ENCODE data around the gene ANXA4.
A peak's percentile ranks its signal among the peaks of the same experiment; 100 is the strongest.

The ANXA4 gene

DNA sequence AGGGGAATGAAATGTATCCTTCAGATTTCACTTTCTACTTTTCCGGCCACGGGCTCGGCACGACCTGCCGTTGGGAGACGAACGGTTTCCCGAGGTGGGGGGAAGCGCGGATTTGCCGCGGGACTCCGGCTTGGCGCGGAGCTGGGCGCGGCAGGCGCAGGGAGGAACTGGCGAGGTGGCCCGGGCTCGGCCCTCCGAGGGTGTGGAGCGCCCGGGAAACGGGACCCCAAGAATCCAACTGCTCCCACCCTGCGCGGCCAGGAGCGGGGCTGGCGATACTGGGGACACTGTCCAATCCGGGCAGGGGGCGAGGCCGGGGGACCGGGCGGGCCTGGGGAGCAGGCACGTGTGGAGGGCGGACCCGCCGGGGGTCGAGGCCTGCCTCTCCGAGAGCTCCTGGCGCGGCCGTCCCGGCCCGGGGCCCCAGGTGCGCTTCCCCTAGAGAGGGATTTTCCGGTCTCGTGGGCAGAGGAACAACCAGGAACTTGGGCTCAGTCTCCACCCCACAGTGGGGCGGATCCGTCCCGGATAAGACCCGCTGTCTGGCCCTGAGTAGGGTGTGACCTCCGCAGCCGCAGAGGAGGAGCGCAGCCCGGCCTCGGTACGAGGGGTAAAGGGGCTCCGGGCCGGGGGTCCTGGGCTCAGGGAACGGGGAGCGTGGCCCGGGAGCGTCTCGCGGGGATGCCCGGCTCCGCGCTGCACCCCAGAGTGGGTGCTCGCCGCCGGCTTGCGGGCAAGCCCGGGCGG, at the start of gene ANXA4:
TSS of gene ANXA4 (plus strand) at position 560 of the 747 bp plus-strand sequence. CDS start 39,432 bp downstream, outside the sequence.
- DNase-seq (ENCODE audit: low spot score in 2 of 2) (peak; percentile 9 to 57), ATAC-seq (ENCODE audit: low read depth) (peak; percentile 77)
- no peaks in the 10 kb centered on the region for H3K9me3 Mint-ChIP-seq
- H3K27ac Mint-ChIP-seq, result peak within 1 kb of the TSS; percentile 88
- peak within 1 kb of the TSS; percentile 99 for H3K4me3 Mint-ChIP-seq
- H3K36me3 Mint-ChIP-seq, result no peaks in the 10 kb centered on the region
- no peaks in the 10 kb centered on the region for H3K27me3 Mint-ChIP-seq
- H3K4me1 Mint-ChIP-seq, result peaks cover 29% of the 10 kb centered on the region

DNA sequence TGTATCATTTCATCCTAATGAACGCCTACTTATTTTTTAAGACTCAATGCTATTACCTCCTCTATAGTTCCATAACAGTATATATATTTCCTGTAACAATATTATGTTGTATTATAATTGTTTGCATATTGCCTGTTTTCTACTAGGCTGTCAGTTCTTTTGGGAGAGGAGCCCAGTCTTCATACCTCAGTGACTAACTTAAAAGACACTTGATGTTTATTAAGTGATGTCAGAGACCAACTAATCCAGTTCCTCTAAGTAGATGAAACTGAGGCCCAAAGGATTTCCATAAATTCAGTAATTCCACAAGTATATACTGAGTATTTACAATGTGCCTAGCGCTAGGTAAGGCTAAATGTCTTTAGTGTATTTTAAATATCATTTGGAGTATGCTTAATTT, 49.5 kb upstream of the ANXA4 start:
- no peak for DNase-seq (ENCODE audit: low spot score in 2 of 2)

DNA sequence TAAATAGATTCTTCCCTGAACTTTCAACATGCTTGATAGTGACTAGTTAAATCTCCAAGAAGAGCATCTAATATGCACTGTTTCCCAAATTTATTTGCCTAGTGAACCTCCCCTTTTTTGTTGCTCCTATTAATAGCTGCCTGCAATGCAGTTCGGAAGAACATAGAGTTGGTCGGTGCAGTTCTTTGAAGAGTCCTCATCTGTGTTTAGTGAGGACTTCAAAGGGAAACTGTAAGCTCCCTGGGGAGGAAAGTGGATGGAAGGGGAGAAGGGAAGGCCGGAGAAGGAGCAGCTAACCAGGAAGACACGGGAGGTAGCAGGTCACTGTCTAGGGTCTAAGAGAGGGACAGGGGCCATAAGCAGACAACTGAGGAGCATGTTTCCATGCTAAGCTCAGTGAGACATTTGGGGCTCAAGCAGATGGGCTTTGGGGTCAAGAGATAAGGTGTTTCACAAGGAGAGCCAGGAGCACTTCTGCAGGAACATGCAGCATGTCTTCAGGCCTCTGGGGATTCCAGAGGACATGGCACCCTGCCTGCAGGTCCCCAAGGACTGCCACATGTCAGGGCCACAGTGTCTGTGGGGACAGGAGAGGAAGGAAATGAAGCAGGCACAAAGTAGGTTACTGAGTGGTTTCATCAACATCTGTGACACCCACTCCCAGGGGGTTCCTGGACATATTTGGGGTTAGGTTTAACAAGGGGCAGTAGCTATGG, 48.7 kb upstream of the ANXA4 start:
- DNase-seq (ENCODE audit: low spot score in 2 of 2), result peak; percentile 52 to 60

More for the DNA sequence above, 49.5 kb upstream of the ANXA4 start:
- peaks cover 14% of the 10 kb centered on the region for H3K27me3 Mint-ChIP-seq
- H3K4me1 Mint-ChIP-seq, result peaks cover 18% of the 10 kb centered on the region
- H3K27ac Mint-ChIP-seq, result no peak overlapping the region
- ATAC-seq (ENCODE audit: low read depth), result no peak
- no peak overlapping the region for H3K4me3 Mint-ChIP-seq
- no peaks in the 10 kb centered on the region for H3K36me3 Mint-ChIP-seq
- no peaks in the 10 kb centered on the region for H3K9me3 Mint-ChIP-seq

DNA sequence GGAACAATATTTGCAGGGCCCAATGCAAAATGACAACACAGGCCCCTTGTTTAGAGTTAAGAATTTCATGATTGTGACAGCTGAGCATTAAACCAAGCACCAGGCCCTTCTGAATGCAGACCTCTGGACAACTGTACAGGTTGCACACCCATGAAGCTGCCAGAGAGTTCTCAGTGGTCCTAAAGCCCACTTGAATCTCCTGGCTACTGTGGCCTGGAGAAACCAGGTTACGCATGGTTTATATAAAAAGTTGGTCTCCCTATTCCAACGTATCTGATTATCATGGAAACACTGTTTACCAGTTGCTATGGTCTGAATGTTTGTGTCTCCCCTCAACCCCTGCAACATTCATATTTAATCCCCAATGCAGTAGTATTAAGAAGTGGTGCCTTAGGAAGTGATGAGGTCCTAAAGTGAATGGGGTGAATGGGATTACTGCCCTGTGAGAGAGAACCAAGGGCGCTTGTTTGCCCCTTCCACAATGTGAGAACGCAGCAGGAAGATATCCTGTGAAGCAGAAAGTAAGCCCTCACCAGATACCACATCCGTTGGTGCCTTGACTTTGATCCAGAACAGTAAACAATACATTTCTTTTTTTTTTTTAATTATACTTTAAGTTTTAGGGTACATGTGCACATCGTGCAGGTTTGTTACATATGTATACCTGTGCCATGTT, 48.0 kb upstream of the ANXA4 start:
- Mint-ChIP-seq H3K27me3 (peaks cover 9% of the 10 kb centered on the region), H3K36me3 (no peaks in the 10 kb centered on the region), H3K27ac (peak overlapping the region; percentile 82), H3K4me3 (peak overlapping the region; percentile 64), H3K4me1 (peaks cover 18% of the 10 kb centered on the region), H3K9me3 (no peaks in the 10 kb centered on the region)
- DNase-seq (ENCODE audit: low spot score in 2 of 2) (no peak), ATAC-seq (ENCODE audit: low read depth) (peak; percentile 31)

More for the DNA sequence above, 48.7 kb upstream of the ANXA4 start:
- peaks cover 18% of the 10 kb centered on the region for H3K4me1 Mint-ChIP-seq
- H3K4me3 Mint-ChIP-seq, result peak overlapping the region; percentile 64
- ATAC-seq (ENCODE audit: low read depth), result peak; percentile 96
- H3K27me3 Mint-ChIP-seq, result peaks cover 11% of the 10 kb centered on the region
- no peaks in the 10 kb centered on the region for H3K9me3 Mint-ChIP-seq
- H3K27ac Mint-ChIP-seq, result peak overlapping the region; percentile 82
- no peaks in the 10 kb centered on the region for H3K36me3 Mint-ChIP-seq

DNA sequence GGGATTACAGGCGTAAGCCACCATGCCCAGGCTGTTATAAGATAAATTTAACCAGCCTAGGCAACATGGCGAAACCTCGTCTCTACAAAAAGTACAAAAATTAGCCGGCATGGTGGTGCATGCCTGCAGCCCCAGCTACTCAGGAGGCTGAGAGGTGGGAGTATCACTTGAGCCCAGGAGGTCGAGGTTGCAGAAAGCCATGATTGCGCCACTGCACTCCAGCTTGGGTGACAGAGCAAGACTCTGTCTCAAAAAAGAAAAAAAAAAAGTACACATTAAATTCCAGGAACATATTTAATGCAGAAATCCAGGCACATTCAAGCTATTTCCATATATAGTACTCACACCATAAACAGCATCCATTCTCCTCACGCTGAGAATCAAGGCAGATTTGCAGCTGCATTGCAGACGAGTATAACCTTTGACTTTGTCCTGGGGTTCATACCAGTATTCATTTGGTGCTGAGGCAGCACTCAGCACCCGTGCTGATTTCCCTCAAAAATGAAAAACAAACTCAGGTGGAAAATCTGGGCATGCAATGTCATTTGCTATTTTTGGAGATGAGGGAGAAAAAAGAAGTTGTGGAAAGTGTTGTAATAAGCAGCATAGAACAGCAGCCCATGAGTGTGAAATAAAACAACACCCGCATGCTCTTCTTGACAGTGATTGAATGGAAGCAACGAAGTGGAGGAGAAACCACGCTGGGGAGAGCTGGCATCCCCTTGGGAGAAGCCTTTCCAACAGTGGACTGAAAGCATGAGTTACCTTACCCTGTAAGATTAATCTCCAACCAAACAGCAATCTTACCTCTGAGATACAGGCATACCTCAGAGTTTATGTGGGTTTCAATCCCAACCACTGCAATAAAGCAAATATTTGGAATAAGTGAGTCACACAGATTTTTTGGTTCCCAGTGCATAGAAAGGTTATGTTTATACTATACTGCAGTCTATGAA, 46.8 kb upstream of the ANXA4 start:
- Mint-ChIP-seq H3K9me3 (no peaks in the 10 kb centered on the region), H3K4me3 (no peak overlapping the region)

DNA sequence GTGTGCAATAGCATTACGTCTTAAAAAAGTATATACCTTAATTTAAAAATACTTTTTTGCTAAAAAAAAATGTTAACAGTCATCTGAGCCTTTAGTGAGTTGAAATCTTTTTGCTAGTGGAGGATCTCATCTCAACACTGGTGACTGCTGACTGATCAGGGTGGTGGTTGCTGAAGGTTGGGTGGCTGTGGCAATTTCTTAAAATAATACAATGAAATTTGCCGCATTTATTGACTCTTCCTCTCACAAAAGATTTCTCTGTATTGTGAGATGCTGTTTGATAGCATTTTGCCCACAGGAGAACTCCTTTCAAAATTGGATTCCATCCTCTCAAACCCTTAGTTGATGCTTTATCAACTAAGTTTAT, 46.1 kb upstream of the ANXA4 start:
- peaks cover 18% of the 10 kb centered on the region for H3K4me1 Mint-ChIP-seq
- H3K4me3 Mint-ChIP-seq, result no peak overlapping the region
- no peak for DNase-seq (ENCODE audit: low spot score in 2 of 2)
- no peak overlapping the region for H3K27ac Mint-ChIP-seq
- H3K9me3 Mint-ChIP-seq, result no peaks in the 10 kb centered on the region
- no peak for ATAC-seq (ENCODE audit: low read depth)
- H3K27me3 Mint-ChIP-seq, result peaks cover 9% of the 10 kb centered on the region
- no peaks in the 10 kb centered on the region for H3K36me3 Mint-ChIP-seq

More for the DNA sequence above, 46.8 kb upstream of the ANXA4 start:
- Mint-ChIP-seq H3K4me1 (peaks cover 18% of the 10 kb centered on the region), H3K27ac (no peak overlapping the region), H3K27me3 (peaks cover 13% of the 10 kb centered on the region), H3K36me3 (no peaks in the 10 kb centered on the region)
- ATAC-seq (ENCODE audit: low read depth) (no peak), DNase-seq (ENCODE audit: low spot score in 2 of 2) (no peak)

DNA sequence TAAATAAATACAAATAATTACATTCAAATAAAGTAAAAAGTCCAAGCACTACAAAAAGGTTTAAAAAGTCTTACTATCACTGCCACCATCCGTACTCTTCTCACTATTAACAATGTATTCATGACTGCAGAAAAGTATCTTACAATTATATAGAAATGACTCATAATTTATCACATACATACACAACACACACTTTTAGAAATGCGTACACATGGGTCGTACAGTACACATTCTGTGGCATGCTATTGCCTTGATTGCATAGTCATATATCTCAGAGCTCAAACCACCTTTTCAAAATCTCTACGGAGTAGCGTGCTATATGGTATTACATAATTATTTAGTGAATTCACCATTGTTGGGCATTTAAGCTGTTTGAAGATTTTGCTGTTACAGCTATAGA, 41.6 kb upstream of the ANXA4 start:
- no peak overlapping the region for H3K4me3 Mint-ChIP-seq
- no peak overlapping the region for H3K27ac Mint-ChIP-seq
- DNase-seq (ENCODE audit: low spot score in 2 of 2), result no peak
- H3K9me3 Mint-ChIP-seq, result no peaks in the 10 kb centered on the region
- no peak for ATAC-seq (ENCODE audit: low read depth)
- H3K27me3 Mint-ChIP-seq, result peaks cover 10% of the 10 kb centered on the region
- peaks cover 4% of the 10 kb centered on the region for H3K4me1 Mint-ChIP-seq
- no peaks in the 10 kb centered on the region for H3K36me3 Mint-ChIP-seq

DNA sequence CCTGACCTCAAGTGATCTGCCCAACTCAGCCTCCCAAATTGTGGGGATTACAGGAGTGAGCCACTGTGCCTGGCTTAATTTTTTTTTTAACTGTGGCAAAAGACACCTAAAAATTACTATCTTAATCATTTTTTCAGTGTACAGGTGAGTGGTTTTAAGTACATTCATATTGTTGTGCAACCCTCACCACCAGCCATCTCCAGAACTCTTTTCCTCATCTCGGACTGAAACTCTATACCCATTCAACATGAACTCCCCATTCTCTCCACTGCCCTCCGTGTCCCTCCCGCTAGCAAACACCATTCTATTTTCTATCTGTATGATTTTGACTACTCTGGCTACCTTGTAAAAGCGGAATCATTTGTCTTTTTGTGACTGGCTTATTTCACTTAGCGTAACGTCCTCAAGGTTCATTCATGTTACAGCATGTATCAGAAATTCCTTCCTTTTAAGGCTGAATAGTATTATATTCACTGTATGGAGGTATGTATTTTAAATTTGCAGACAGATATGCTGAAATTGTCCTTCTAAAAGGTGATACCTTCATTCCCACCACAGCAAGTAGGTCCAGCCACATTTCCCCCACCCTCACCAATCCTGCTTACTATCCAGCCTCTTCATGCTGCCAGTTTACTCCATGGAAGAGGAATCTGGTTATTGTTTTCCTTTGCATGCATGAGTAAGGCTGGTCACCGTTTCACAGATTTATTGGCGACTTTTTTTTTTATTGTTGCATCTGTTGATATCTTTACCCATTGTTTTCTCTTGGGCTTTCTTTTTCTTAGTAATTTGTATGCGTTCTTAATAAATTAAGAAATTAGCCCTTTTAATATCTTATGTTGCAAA, 40.6 kb upstream of the ANXA4 start:
- Mint-ChIP-seq H3K4me3 (no peak overlapping the region), H3K27me3 (peaks cover 9% of the 10 kb centered on the region), H3K9me3 (no peaks in the 10 kb centered on the region), H3K27ac (no peak overlapping the region), H3K4me1 (peaks cover 3% of the 10 kb centered on the region), H3K36me3 (no peaks in the 10 kb centered on the region)
- DNase-seq (ENCODE audit: low spot score in 2 of 2) (no peak), ATAC-seq (ENCODE audit: low read depth) (no peak)

DNA sequence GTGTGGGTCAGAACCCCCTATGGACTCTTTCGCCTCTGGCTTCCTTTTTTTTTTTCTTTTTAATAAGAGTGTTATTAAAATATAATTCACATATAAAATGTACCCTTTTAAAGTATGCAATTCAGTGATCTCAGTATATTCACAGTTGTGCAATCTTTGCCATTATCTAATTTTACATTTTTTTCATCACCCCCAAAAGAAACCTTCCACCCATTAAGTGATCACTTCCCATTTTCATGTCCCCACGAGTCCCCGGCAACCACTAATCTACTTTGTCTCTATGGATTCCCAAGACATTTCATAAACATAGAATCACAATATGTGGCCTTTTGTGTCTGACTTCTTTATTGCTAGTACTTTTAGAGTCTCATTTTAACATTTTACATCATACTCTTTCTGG, 38.7 kb upstream of the ANXA4 start:
- peaks cover 3% of the 10 kb centered on the region for H3K4me1 Mint-ChIP-seq
- H3K4me3 Mint-ChIP-seq, result no peak overlapping the region
- no peaks in the 10 kb centered on the region for H3K36me3 Mint-ChIP-seq
- peaks cover 15% of the 10 kb centered on the region for H3K27me3 Mint-ChIP-seq
- H3K9me3 Mint-ChIP-seq, result no peaks in the 10 kb centered on the region
- no peak for DNase-seq (ENCODE audit: low spot score in 2 of 2)
- peak; percentile 86 for ATAC-seq (ENCODE audit: low read depth)
- H3K27ac Mint-ChIP-seq, result no peak overlapping the region

DNA sequence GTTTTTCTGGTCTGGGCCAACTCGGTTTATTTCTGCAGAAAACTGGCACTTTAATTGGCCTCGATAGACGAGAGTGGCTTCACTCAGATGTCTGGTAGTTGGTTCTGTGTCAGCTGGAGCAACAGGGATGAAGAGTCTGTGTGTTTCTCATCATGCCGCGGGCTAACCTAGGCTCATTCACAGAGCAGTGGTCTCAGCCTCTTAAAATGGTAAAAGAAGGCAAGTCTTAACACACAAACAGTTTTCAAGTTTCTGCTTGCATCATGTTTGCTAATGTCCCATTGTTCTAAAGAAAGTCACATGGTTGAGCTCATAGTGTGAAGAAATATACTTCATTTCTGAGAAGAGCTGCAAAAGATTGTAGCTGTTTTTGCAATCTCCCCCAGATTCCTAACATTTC, 37.5 kb upstream of the ANXA4 start:
- H3K4me1 Mint-ChIP-seq, result peaks cover 3% of the 10 kb centered on the region
- H3K9me3 Mint-ChIP-seq, result no peaks in the 10 kb centered on the region
- no peak for DNase-seq (ENCODE audit: low spot score in 2 of 2)
- H3K36me3 Mint-ChIP-seq, result no peaks in the 10 kb centered on the region
- no peak overlapping the region for H3K27ac Mint-ChIP-seq
- H3K4me3 Mint-ChIP-seq, result no peak overlapping the region
- no peak for ATAC-seq (ENCODE audit: low read depth)
- H3K27me3 Mint-ChIP-seq, result peaks cover 18% of the 10 kb centered on the region

DNA sequence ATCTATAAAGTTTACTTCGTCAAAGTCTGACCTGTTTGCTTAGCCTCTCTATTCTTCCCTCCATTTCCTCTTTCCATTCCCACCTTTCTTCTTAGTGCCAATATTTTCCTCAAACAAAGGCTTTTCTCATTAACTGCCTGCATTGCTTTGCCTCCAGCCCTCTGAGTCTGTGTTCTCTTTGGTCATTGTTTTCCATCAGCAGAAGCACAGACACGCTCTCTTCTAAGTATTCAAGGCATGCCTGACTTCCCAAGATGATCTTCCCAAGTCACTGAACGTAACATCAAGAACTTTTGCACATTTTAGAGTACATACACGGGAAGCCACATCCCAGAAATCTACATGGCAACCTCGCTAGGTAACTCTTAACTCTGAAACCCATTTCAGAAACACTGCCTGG, 32.6 kb upstream of the ANXA4 start:
- H3K27me3 Mint-ChIP-seq, result peaks cover 16% of the 10 kb centered on the region
- H3K27ac Mint-ChIP-seq, result no peak overlapping the region
- no peak for ATAC-seq (ENCODE audit: low read depth)

DNA sequence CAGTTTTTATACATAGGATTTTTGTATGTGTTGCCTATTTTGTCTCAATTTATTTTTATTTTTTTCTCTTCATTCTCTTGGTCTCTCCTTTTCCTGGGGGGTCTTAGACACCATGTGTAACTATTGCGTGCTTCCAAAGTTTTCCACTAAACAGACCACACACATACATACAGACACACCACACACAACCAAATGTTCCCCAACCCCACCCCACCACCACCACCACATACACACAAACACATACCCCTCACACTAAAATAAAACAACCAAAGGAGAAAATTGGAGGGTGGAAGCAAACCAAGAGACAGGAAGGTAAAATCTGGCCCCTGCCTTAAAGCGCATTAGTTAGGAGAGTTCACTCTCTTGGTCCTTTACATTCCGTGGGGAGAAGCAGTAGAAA, 30.0 kb upstream of the ANXA4 start:
- ATAC-seq (ENCODE audit: low read depth) (no peak), DNase-seq (ENCODE audit: low spot score in 2 of 2) (no peak)
- Mint-ChIP-seq H3K9me3 (no peaks in the 10 kb centered on the region), H3K4me3 (no peak overlapping the region), H3K27me3 (peaks cover 27% of the 10 kb centered on the region), H3K4me1 (peaks cover 4% of the 10 kb centered on the region), H3K27ac (no peak overlapping the region), H3K36me3 (no peaks in the 10 kb centered on the region)

More for the DNA sequence above, 32.6 kb upstream of the ANXA4 start:
- H3K4me3 Mint-ChIP-seq, result no peak overlapping the region
- DNase-seq (ENCODE audit: low spot score in 2 of 2), result no peak
- H3K36me3 Mint-ChIP-seq, result no peaks in the 10 kb centered on the region
- no peaks in the 10 kb centered on the region for H3K4me1 Mint-ChIP-seq
- H3K9me3 Mint-ChIP-seq, result no peaks in the 10 kb centered on the region

DNA sequence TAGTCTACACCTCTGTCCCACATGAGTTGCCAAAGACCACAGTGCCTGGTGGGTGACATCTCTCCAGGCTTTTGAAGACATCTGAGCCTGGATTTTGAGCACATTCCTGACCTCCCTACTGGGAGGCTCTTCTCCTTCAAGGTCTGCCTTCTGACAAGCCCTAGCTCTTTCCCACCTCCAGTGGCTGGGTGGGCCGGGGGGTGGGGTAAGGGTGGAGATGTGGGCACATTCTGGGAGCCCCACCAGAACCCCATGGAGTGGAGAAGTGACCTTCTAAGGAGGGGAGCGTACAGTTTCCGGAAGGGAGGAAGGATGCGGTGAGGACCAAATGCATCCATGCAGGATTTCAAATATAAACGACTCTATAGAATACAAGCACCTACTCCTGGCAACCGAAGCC, 27.9 kb upstream of the ANXA4 start:
- ATAC-seq (ENCODE audit: low read depth) (no peak), DNase-seq (ENCODE audit: low spot score in 2 of 2) (no peak)
- Mint-ChIP-seq H3K4me1 (peaks cover 4% of the 10 kb centered on the region), H3K4me3 (no peak overlapping the region), H3K27me3 (peaks cover 31% of the 10 kb centered on the region), H3K9me3 (no peaks in the 10 kb centered on the region), H3K27ac (no peak overlapping the region), H3K36me3 (no peaks in the 10 kb centered on the region)

All from memory B cell (primary cell).